OCI-LY3 (cell line): ENCODE measurements around the gene AGPAT3.

Experiments
- CTCF ChIP-seq: fragments of 200-600, 300-600 bp; sonication (generic); IDR thresholded peaks from 2 replicates; pipeline ENCODE4 v1.5.1; 2014; ENCODE audit warnings: antibody characterized with exemption, low read length, low read depth
- EZH2phosphoT487 ChIP-seq: fragments of 200-600 bp; shearing (Covaris generic); IDR thresholded peaks from 2 replicates; pipeline ENCODE4 v1.6.1; 2018; ENCODE audit warnings: antibody characterized with exemption, mixed run types, low read depth

- no peak for TF ChIP-seq CTCF
- no peak for TF ChIP-seq EZH2phosphoT487
These were observed 64.4 kb downstream of the AGPAT3 start for GRCh38 chr21:43929217-43929971.
